Duodenal mucosa (tissue), 2 donors: ENCODE data around the gene C2orf80.
"Not testable (repeated sequence)": the region's sequence is repeated elsewhere in the genome, so short reads cannot be mapped to it uniquely, and the experiment has no call there.

Experiments
- H3K27ac ChIP-seq: one replicate; pipeline ENCODE4 v1.7.0; 2013; ENCODE audit warnings: low read depth, low read length
- H3K27me3 ChIP-seq, 2 donors: one replicate each; pipeline ENCODE4 v1.7.0; 2013; ENCODE audit warnings: low read length in 2 of 2, control low read depth in 1 of 2; ENCODE audit not compliant: insufficient read depth in 2 of 2, control insufficient read depth in 1 of 2
- H3K36me3 ChIP-seq, 2 donors: one replicate each; pipeline ENCODE4 v1.7.0; 2013; ENCODE audit warnings: low read length in 2 of 2, control low read depth in 1 of 2; ENCODE audit not compliant: insufficient read depth in 2 of 2, control insufficient read depth in 1 of 2
- H3K4me1 ChIP-seq, 2 donors: one replicate each; pipeline ENCODE4 v1.7.0; 2013; ENCODE audit warnings: low read length in 2 of 2, control low read depth in 1 of 2; ENCODE audit not compliant: insufficient read depth in 2 of 2, control insufficient read depth in 1 of 2
- H3K4me3 ChIP-seq, 2 donors: one replicate each; pipeline ENCODE4 v1.7.0; 2013; ENCODE audit warnings: low read length in 2 of 2, low read depth in 1 of 2
- H3K9ac ChIP-seq, 2 donors: one replicate each; pipeline ENCODE4 v1.7.0; 2013; ENCODE audit warnings: low read length in 2 of 2, low read depth in 1 of 2
- H3K9me3 ChIP-seq, 2 donors: one replicate each; pipeline ENCODE4 v1.7.0; 2013; ENCODE audit warnings: low read length in 2 of 2, control low read depth in 1 of 2; ENCODE audit not compliant: control insufficient read depth in 1 of 2

The C2orf80 gene

GRCh38 chr2:208189810-208190503 is at the start of gene C2orf80:
Gene C2orf80 (minus strand): TSS chr2:208190030. CDS start chr2:208186986, 3,044 bp downstream.
- no peaks in the 10 kb centered on the region for H3K36me3 ChIP-seq
- no peak within 1 kb of the TSS for H3K4me3 ChIP-seq
- no peaks in the 10 kb centered on the region for H3K4me1 ChIP-seq
- H3K27me3 ChIP-seq: no peaks in the 10 kb centered on the region
- H3K9ac ChIP-seq: no peak within 1 kb of the TSS
- H3K9me3 ChIP-seq: no peaks in the 10 kb centered on the region
- H3K27ac ChIP-seq: no peak within 1 kb of the TSS

- Histone ChIP-seq H3K27me3 (no peaks in the 10 kb centered on the region), H3K36me3 (peaks cover 22 to 38% of the 10 kb centered on the region in 2 donors), H3K9ac (no peak overlapping the region), H3K4me1 (no peaks in the 10 kb centered on the region), H3K9me3 (no peaks in the 10 kb centered on the region), H3K4me3 (no peak overlapping the region), H3K27ac (no peak overlapping the region)
Measured at GRCh38 chr2:208235860-208236259, 46.0 kb upstream of the C2orf80 start.

- Histone ChIP-seq H3K4me1 (no peaks in the 10 kb centered on the region), H3K36me3 (peaks cover 16 to 30% of the 10 kb centered on the region in 2 donors), H3K27me3 (no peaks in the 10 kb centered on the region), H3K4me3 (no peak overlapping the region), H3K9ac (no peak overlapping the region), H3K9me3 (no peaks in the 10 kb centered on the region), H3K27ac (no peak overlapping the region)
Measured at GRCh38 chr2:208234786-208235185, 45.0 kb upstream of the C2orf80 start.

- Histone ChIP-seq H3K9ac (no peak overlapping the region), H3K4me1 (no peaks in the 10 kb centered on the region), H3K36me3 (no peaks in the 10 kb centered on the region), H3K27me3 (no peaks in the 10 kb centered on the region), H3K9me3 (no peaks in the 10 kb centered on the region), H3K27ac (no peak overlapping the region), H3K4me3 (no peak overlapping the region)
Measured at GRCh38 chr2:208228476-208228875, 38.6 kb upstream of the C2orf80 start.

GRCh38 chr2:208227581-208228232 is 37.9 kb upstream of the C2orf80 start:
- Histone ChIP-seq H3K4me3 (no peak overlapping the region), H3K27ac (no peak overlapping the region)

GRCh38 chr2:208224802-208225201 is 35.0 kb upstream of the C2orf80 start:
- Histone ChIP-seq H3K4me1 (no peaks in the 10 kb centered on the region), H3K27me3 (no peaks in the 10 kb centered on the region), H3K27ac (no peak overlapping the region), H3K36me3 (no peaks in the 10 kb centered on the region), H3K4me3 (no peak overlapping the region), H3K9ac (no peak overlapping the region), H3K9me3 (no peaks in the 10 kb centered on the region)

More at GRCh38 chr2:208227581-208228232, 37.9 kb upstream of the C2orf80 start:
- Histone ChIP-seq H3K27me3 (no peaks in the 10 kb centered on the region), H3K36me3 (no peaks in the 10 kb centered on the region), H3K9me3 (no peaks in the 10 kb centered on the region), H3K9ac (no peak overlapping the region), H3K4me1 (no peaks in the 10 kb centered on the region)

GRCh38 chr2:208222351-208222750 is 32.5 kb upstream of the C2orf80 start:
- Histone ChIP-seq H3K27ac (no peak overlapping the region), H3K4me1 (no peaks in the 10 kb centered on the region), H3K36me3 (no peaks in the 10 kb centered on the region), H3K9ac (no peak overlapping the region), H3K9me3 (no peaks in the 10 kb centered on the region), H3K4me3 (no peak overlapping the region), H3K27me3 (no peaks in the 10 kb centered on the region)

GRCh38 chr2:208221873-208222272 is 32.0 kb upstream of the C2orf80 start:
- not testable (repeated sequence) for H3K27ac ChIP-seq, H3K4me3 ChIP-seq, H3K9me3 ChIP-seq, H3K36me3 ChIP-seq, H3K27me3 ChIP-seq, H3K4me1 ChIP-seq, H3K9ac ChIP-seq

- peaks cover 5 to 7% of the 10 kb centered on the region in 2 donors for H3K4me1 ChIP-seq
- H3K9me3 ChIP-seq: no peaks in the 10 kb centered on the region
- H3K4me3 ChIP-seq: no peak overlapping the region
- no peak overlapping the region for H3K27ac ChIP-seq
- no peak overlapping the region for H3K9ac ChIP-seq
- H3K27me3 ChIP-seq: no peaks in the 10 kb centered on the region
- H3K36me3 ChIP-seq: no peaks in the 10 kb centered on the region
Measured at GRCh38 chr2:208210688-208211451, 21.0 kb upstream of the C2orf80 start.
